Sigmoid colon (tissue), 7 donors: Measurements from ENCODE around the gene SUSD5. TPM values are rescaled to one million over a fixed set of nuclear protein-coding genes. Genes with fewer than 3 reads are reported as not detected.
"Not testable (repeated sequence)": the region's sequence is repeated elsewhere in the genome, so short reads cannot be mapped to it uniquely, and the experiment has no call there.

Experiments used
- DNase-seq: peaks from one replicate; pipeline ENCODE4 v3.0.0-alpha.2; 2019
- H3K27ac ChIP-seq, 4 donors: fragments of 200-600 bp; sonication (generic); one replicate each; pipeline ENCODE4 v1.5.1; 2016 to 2019; ENCODE audit warnings: mild to moderate bottlenecking in 1 of 4
- H3K27me3 ChIP-seq, 3 donors: fragments of 200-600 bp; sonication (generic); one replicate each; pipeline ENCODE4 v1.5.1; 2019; ENCODE audit warnings: mild to moderate bottlenecking in 1 of 3
- H3K36me3 ChIP-seq, 4 donors: fragments of 200-600 bp; sonication (generic); one replicate each; pipeline ENCODE4 v1.5.1; 2016 to 2019
- H3K4me1 ChIP-seq, 4 donors: fragments of 200-600 bp; sonication (generic); one replicate each; pipeline ENCODE4 v1.5.1; 2017 to 2019
- H3K4me3 ChIP-seq, 4 donors: fragments of 200-600 bp; sonication (generic); one replicate each; pipeline ENCODE4 v1.5.1; 2017 to 2019; ENCODE audit warnings: mild to moderate bottlenecking in 2 of 4, moderate library complexity in 1 of 4
- H3K9me3 ChIP-seq, 4 donors: fragments of 200-600 bp in 3 of 4; sonication (generic) in 3 of 4; one replicate each; pipeline versions ENCODE4 v1.5.1 to v1.6.1; 2013 to 2019
- EP300 ChIP-seq, 4 donors: sonication (generic); formaldehyde crosslinking; IDR thresholded peaks; one replicate each; pipeline ENCODE4 v1.6.1; 2017; ENCODE audit warnings: antibody characterized with exemption in 4 of 4
- POLR2A ChIP-seq, 2 donors: fragments of 450-650 bp; IDR thresholded peaks; one replicate each; pipeline ENCODE4 v1.6.1; 2016; ENCODE audit warnings: antibody characterized with exemption in 2 of 2, mild to moderate bottlenecking in 2 of 2, moderate library complexity in 2 of 2
- POLR2AphosphoS5 ChIP-seq, 4 donors: sonication (generic); formaldehyde crosslinking; IDR thresholded peaks; one replicate each; pipeline ENCODE4 v1.6.1; 2017; ENCODE audit warnings: antibody characterized with exemption in 4 of 4
- WGBS, 2 donors: extraction: QIAGEN DNeasy Blood & Tissue Kit; methylation state at CpG; one replicate each; pipeline ENCODE4 v1.1.7; 2013; 5-methylcytosine and 5-hydroxymethylcytosine counted together
- intact Hi-C: fragments of 100-400 bp; cut with DNase I; formaldehyde crosslinking; loops from one replicate; pipeline ENCODE4 v1.15.1; 2023
- polyA plus RNA-seq, 3 donors: library from polyadenylated mRNA; stranded (reverse); fragments of 200-250 nt; gene quantifications; one replicate each; pipeline ENCODE4 v1.2.3, GENCODE V29; 2013
- total RNA-seq, 4 donors: library from RNA; depleted of rRNA; stranded (reverse); fragments of >200 nt; gene quantifications; one replicate each; pipeline ENCODE4 v1.1.0, GENCODE V29; 2016
- TF ChIP-seq, protein P1 (sequence below), 4 experiments: fragments of 450-650 bp in 3 of 4; fragments of 200-600 bp in 1 of 4; IDR thresholded peaks; one replicate each; pipeline ENCODE4 v1.5.1; 2016 to 2019; ENCODE audit warnings: antibody characterized with exemption in 4 of 4, mild to moderate bottlenecking in 3 of 4, moderate library complexity in 2 of 4
- donor health status: healthy with polysubstance abuse.
- donor health status: Bipolar disorder and iron deficiency.
- donor health status: healthy.

Gene SUSD5
- total and polyA plus RNA-seq, 7 donors, result under 0.01 to 10.9 (median 1.7) TPM; not detected in 1

DNA sequence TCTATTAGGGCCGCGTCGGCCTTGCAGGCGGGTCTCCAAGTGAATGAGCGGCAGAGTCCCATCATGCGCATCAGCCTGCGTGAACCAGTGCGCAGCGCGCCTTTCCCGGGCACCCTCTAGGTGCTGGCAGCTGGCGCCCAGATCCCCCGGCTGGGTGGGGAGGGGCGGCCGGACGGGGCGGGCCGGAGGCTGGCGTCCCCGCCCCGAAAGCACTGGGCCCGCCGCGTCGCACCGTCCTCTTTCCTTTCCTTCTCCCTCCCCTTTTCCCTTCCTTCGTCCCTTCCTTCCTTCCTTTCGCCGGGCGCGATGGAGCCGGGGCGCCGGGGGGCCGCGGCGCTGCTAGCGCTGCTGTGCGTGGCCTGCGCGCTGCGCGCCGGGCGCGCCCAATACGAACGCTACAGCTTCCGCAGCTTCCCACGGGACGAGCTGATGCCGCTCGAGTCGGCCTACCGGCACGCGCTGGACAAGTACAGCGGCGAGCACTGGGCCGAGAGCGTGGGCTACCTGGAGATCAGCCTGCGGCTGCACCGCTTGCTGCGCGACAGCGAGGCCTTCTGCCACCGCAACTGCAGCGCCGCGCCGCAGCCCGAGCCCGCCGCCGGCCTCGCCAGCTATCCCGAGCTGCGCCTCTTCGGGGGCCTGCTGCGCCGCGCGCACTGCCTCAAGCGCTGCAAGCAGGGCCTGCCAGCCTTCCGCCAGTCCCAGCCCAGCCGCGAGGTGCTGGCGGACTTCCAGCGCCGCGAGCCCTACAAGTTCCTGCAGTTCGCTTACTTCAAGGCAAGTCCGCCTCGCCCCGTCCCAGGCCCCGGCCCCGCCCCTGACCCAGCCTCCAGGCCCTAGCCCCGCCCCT lies 104.6 kb downstream of the SUSD5 start, which contains the start of gene CRTAP:
CRTAP (plus strand) TSS at position 243 of the 850 bp plus-strand sequence; CDS start at position 307, 64 bp downstream.
- 0 to 1% methylated on average over 98 of the region's 98 CpGs for WGBS, 2 donors
- Histone ChIP-seq H3K36me3 (peaks cover 0 to 6% (median 0%) of the 10 kb centered on the region in 4 donors), H3K9me3 (no peaks in the 10 kb centered on the region), H3K4me3 (peak within 1 kb of the TSS; percentile 60 to 92 (median 75)), H3K27me3 (no peaks in the 10 kb centered on the region), H3K4me1 (peaks cover 0 to 34% (median 20%) of the 10 kb centered on the region in 4 donors), H3K27ac (peak within 1 kb of the TSS; percentile 95 to 99 (median 99))
- TF ChIP-seq POLR2AphosphoS5 (IDR thresholded peaks at IDR 0.05) (peak; percentile 29 to 72 (median 64)), POLR2A (IDR thresholded peaks at IDR 0.05) (peak; percentile 26 to 29), EP300 (IDR thresholded peaks at IDR 0.05) (no peak)
- intact Hi-C loops, result loop anchor here (1.0 to 5.0 kb wide), 2 partner anchors 17 to 328 kb away; partner anchors contain the start of genes GLB1, TMPPE and UBP1
- peak; percentile 99 for DNase-seq

DNA sequence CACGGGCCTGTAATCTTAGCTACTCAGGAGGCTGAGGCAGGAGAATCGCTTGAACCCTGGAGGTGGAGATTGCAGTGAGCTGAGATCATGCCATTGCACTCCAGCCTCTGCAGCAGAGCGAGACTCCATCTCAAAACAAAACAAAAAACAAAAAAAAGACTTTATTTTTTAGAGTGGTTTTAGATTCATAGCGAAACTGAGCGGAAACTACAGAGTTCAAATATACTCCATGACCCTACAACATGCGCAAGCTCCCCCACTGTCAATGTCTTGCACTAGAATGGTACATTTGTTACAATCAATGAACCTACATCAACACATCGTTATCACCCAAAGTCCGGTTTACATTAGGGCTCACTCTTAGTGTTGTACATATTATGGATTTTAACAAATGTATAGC lies 107.0 kb downstream of the SUSD5 start:
- H3K4me3 ChIP-seq, result no peak overlapping the region
- H3K27me3 ChIP-seq, result no peaks in the 10 kb centered on the region
- peaks cover 0 to 18% (median 6%) of the 10 kb centered on the region in 4 donors for H3K4me1 ChIP-seq
- TF ChIP-seq POLR2AphosphoS5 (IDR thresholded peaks at IDR 0.05) (no peak), EP300 (IDR thresholded peaks at IDR 0.05) (no peak), POLR2A (IDR thresholded peaks at IDR 0.05) (no peak)
- TF ChIP-seq, protein P1, sequence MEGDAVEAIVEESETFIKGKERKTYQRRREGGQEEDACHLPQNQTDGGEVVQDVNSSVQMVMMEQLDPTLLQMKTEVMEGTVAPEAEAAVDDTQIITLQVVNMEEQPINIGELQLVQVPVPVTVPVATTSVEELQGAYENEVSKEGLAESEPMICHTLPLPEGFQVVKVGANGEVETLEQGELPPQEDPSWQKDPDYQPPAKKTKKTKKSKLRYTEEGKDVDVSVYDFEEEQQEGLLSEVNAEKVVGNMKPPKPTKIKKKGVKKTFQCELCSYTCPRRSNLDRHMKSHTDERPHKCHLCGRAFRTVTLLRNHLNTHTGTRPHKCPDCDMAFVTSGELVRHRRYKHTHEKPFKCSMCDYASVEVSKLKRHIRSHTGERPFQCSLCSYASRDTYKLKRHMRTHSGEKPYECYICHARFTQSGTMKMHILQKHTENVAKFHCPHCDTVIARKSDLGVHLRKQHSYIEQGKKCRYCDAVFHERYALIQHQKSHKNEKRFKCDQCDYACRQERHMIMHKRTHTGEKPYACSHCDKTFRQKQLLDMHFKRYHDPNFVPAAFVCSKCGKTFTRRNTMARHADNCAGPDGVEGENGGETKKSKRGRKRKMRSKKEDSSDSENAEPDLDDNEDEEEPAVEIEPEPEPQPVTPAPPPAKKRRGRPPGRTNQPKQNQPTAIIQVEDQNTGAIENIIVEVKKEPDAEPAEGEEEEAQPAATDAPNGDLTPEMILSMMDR (IDR thresholded peaks at IDR 0.05), result no peak
- H3K27ac ChIP-seq, result no peak overlapping the region
- 83 to 92% methylated on average over 8 of the region's 8 CpGs for WGBS, 2 donors
- no peaks in the 10 kb centered on the region for H3K9me3 ChIP-seq
- intact Hi-C loops, result loop anchor here (5.0 kb wide), 1 partner anchor 331 kb away; the partner anchor contains the start of gene UBP1
- no peak for DNase-seq
- no peaks in the 10 kb centered on the region for H3K36me3 ChIP-seq

DNA sequence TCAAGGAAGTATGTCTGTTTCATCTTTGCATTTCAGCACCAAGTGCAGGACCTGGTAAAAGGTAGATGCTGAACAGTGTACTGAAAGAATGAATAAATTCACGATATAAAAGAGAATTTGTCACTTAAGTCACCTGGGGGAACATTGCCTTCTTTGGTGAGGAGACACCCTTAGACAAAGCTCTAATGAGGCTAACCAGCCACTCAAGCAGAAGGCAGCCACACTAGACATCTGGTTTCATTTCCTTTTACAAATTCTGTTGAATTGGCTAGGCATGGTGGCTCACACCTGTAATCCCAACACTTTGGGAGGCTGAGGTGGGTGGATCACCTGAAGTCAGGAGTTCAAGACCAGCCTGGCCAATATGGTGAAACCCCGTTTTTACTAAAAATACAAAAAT lies 111.8 kb downstream of the SUSD5 start:
- H3K9me3 ChIP-seq, H3K4me1 ChIP-seq, H3K27me3 ChIP-seq, H3K27ac ChIP-seq, intact Hi-C loops, H3K36me3 ChIP-seq, H3K4me3 ChIP-seq, DNase-seq: not testable (repeated sequence)
- 78 to 92% methylated on average over 2 of the region's 2 CpGs for WGBS, 2 donors

DNA sequence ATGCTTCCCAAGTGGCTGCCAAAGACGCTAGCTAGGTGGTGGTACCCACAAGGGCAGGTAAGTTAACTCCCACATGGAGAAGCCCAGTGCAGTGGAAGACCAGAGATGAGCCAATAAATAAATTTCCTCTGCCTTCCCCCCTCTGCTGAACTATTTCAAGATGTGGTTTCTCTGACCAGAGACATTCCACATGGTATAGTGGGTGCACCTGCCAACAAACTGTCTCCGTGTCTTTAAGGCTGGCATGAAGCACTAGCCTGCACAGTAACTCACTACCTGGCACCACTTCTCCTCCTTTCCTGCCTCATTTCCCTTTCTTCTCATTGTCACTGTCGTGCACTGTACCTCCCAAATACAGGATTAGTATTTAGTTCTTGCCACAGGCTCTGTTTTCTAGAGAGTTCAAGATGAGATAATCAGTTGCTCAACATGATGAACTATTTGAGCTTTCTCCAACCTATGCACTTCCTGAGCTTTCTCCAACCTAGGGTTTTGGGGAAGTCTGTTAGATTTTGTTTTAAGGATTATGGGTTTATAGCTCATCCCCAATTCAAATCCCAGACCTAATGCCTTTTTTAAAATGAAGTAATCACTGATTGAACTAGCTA lies 113.2 kb downstream of the SUSD5 start:
- 62 to 85% methylated on average over 3 of the region's 3 CpGs for WGBS, 2 donors
- Histone ChIP-seq H3K27me3 (peaks cover 0 to 3% (median 0%) of the 10 kb centered on the region in 3 donors), H3K4me3 (no peak overlapping the region), H3K27ac (no peak overlapping the region), H3K4me1 (no peaks in the 10 kb centered on the region), H3K9me3 (no peaks in the 10 kb centered on the region), H3K36me3 (no peaks in the 10 kb centered on the region)
- DNase-seq, result no peak
- intact Hi-C loops, result no loop called here
- TF ChIP-seq, protein P1 (IDR thresholded peaks at IDR 0.05), result no peak
- TF ChIP-seq EP300 (IDR thresholded peaks at IDR 0.05) (no peak), POLR2A (IDR thresholded peaks at IDR 0.05) (no peak), POLR2AphosphoS5 (IDR thresholded peaks at IDR 0.05) (no peak)

DNA sequence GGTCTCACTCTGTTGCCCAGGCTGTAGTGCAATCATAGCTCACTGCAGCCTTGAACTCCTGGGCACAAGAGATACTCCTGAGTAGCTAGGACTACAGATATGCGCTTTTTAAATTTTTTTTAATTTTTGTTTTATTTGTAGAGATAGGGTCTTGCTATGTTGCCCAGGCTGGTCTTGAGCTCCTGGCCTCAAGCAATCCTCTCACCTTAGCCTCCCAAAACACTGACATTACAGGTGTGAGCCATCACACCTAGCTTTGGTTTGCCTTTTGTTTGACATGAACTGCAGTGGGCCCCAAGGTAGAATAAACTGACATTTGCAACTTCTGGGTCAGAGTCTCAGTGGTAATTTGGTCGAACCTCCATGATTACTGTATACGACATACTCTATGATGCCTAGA lies 113.8 kb downstream of the SUSD5 start:
- no peak overlapping the region for H3K27ac ChIP-seq
- DNase-seq, result no peak
- WGBS, 2 donors, result 83 to 86% methylated on average over 3 of the region's 3 CpGs
- H3K9me3 ChIP-seq, result no peaks in the 10 kb centered on the region
- H3K27me3 ChIP-seq, result peaks cover 0 to 3% (median 0%) of the 10 kb centered on the region in 3 donors
- intact Hi-C loops, result no loop called here
- no peaks in the 10 kb centered on the region for H3K36me3 ChIP-seq
- TF ChIP-seq EP300 (IDR thresholded peaks at IDR 0.05) (no peak), POLR2A (IDR thresholded peaks at IDR 0.05) (no peak), POLR2AphosphoS5 (IDR thresholded peaks at IDR 0.05) (no peak)
- TF ChIP-seq, protein P1 (IDR thresholded peaks at IDR 0.05), result no peak
- no peaks in the 10 kb centered on the region for H3K4me1 ChIP-seq
- H3K4me3 ChIP-seq, result no peak overlapping the region
